Activated CD8-positive, alpha-beta memory T cell treated with anti-CD3 and anti-CD28 coated beads for 1 hour (primary cell): ENCODE data around the gene TACC3.

Experiments
- DNase-seq, 2 donors: peaks; one replicate each; pipeline ENCODE4 v3.0.0-alpha.2; 2020; ENCODE audit warnings: low read depth in 1 of 2; ENCODE audit errors: extremely low read depth in 1 of 2

TACC3 gene

DNA sequence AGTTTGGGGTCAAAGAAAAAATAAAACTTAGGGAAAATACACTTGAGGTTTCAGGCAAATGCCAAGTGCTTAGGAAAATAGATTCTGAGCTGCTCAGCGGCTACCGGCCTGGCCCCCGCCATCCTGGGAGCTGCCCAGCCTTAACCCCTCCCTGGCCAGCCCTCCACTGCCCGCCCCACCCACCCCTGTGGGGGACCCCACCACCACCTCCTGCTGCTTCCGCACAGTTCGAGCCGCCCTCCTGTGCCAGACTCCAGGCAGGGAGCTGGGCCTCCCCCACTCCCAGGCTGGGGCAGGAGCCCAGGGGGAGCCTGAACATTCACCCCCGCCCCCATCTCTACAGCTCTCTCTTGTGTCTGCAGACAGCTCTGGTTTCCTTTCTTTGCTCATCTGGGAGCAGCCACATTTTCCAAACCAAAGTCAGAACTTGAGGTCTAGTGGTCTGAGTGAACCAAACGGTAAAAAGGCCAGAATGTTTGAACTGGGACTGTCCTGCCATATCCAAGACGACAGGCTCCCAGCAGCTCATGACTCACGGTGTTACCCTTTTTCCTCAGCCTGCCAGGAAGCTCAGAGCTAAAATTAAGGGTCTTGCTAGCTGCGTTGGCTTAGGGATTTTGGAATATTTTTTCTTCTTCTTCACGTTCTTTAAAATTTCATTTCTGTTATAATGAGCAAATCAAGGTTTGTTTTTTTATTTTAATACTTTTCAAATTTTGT lies 67.1 kb downstream of the TACC3 start:
- DNase-seq: no peak

DNA sequence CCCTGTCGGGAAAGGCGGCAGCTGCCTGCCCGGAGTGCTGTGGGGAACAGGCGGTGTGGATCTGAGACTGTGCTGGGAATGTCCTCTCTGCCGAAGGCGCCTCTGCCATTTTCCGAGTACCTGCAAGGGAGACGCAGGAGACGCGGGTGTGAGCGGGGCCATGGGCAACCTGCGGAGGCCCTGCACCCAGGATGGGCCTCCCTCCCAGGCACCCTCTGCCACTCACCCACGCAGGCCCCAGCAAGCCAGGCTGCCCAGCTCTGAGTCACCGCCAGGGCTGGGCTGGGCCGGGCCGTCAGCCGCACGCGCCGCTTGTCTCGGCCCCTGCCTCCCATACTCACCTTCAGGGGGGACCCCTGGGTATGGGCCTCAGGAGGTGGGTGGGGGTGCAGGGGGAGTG lies 68.2 kb downstream of the TACC3 start:
- DNase-seq: no peak

DNA sequence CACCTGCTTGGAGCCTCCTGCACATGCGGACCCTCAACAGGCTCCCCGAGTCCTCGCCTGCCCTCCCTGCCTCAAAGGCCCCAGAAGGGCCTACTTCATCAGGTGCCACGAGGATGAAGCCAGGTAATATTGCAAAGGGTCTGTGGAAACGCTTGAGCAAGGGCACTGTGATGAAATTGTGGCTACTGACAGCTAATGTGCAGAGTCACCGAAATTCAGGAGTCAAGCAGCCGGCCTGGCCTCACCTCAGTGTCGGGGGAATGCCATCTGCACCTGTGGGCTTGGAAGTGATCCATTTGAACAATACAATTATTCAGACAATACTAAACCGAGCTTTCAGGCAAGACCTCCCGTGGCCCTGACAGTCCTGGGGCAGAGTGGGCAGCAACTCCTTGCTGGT lies 68.7 kb downstream of the TACC3 start:
- DNase-seq: no peak

DNA sequence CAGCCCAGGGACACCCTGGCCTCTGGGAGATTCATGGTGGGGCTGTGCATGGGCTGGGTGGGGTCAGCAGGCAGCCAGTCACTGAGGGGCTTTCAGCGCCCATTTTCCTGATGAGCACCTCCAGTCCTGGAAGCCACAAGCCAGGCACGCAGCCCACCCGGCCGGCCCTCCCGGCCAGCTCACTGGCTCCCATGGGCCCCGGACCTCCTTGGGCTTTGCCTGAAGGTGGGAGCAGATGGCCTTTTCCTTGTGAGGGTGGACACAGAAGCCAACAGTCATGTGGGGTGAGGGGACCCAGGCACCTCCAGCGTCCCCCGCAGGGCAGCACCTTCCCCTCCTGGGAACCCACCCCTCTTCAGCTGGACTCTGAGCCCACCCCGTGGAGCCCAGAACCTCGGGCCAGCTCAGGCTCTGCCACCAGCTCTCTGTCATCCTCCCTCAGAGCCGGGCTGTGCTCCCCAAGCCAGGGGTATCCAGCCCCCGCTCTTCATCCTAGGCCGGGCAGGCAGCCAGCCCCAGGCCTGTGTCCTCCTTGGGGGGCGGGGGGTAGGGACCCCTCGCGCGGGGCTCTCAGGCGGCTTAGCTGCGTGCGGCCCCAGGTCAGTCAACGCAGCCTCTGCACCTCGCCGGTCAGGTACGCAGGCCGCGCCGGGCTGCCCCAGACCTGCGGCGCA lies 71.0 kb downstream of the TACC3 start:
- no peak for DNase-seq

DNA sequence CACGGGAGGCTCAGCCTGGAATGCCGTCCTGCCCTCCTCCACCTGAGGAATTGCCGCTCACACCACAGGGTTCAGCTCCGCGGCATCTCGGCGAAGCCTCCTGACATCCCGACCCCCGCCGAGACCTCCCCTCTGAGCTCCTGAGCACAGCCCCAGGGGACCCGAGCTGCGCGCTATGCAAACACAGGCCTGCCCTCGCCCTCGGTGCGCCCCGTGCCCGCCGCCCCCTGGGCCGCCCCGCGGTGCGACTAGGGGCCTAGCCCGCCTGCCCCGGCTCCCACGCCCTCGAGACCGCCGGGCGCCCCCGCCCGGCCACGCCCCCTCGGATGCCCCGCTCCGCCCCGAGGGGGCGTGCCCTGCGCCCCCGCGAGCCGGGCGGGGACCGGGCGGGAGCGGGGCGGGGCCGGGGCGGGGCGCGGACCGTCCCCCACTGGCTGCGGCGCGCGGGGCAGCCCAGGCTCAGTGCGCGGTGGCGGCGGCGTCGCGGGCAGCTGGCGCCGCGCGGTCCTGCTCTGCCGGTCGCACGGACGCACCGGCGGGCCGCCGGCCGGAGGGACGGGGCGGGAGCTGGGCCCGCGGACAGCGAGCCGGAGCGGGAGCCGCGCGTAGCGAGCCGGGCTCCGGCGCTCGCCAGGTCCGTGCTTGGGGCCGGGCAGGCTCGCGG lies 71.6 kb downstream of the TACC3 start, which contains the start of gene FGFR3:
TSS of gene FGFR3 (plus strand) at position 462 of the 664 bp plus-strand sequence. CDS start 642 bp downstream, outside the sequence.
- DNase-seq: peak in 1 of 2 donors; percentile 35

DNA sequence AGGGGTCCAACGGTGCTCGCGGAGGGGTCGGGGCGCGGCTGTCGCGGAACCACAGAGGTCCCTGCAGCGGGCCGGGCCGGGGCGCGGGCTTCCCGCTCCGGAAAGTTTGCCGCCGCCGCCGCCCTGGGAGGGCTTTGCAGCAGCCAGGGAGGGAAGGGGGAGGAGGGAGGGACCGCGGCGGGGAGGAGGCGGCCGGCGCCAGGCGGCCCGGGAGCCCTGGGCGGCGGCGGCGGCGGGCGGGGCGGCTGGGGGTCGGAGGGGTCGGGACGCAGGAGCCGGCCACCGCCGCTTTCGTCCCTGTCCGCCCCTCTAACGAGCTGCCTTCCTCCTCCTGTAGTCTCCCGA lies 72.1 kb downstream of the TACC3 start:
- peak in 1 of 2 donors; percentile 22 for DNase-seq

DNA sequence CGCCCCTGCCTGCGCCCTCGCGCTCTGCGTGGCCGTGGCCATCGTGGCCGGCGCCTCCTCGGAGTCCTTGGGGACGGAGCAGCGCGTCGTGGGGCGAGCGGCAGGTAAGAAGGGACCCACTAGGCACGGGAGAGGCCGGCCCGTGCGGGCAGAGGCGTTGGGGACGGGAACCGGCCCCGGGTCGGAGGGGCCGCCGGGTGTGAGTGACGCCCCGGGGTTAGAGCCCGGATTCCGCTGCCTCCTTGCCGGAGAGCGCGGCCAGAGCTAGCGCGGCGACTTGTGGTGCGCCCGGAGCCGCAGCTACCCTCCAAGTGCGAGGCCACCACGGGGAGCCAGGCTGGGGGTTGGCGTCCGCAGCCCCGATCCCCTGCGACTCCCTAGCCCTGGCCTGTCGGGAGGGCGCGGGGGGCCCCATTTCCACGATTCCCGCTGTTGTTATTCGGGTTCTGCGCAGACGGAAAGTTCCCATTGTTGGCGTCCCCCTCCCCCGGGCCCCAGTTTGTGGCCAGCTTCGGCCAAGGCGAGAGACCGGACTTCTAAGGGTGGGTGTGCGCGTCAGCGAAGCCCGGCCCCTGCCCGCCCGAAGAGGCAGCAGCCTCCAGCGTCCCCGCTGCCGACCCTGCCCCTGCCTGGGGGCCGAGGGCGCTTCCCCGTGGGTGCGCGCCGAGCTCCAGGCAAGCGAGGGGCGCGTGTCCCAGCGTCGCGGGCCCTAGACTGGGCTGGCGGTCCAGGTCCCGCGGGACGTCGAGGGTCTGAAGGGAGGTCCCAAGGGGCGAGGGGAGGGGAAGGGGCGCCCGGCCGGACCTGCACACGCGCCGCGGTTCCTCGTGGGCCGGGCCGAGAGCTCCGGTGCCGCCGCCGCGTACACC lies 72.9 kb downstream of the TACC3 start:
- no peak for DNase-seq
